Stimulated activated CD4-positive, alpha-beta T cell treated with anti-CD3 and anti-CD28 coated beads, Interleukin-2, amount 100 ng/mL, for 24 hours (primary cell): ENCODE results near the gene STC2.
"Not testable (repeated sequence)": the region's sequence is repeated elsewhere in the genome, so short reads cannot be mapped to it uniquely, and the experiment has no call there.

Experiments used
- DNase-seq, 2 donors: peaks; one replicate each; pipeline ENCODE4 v3.0.0-alpha.2; 2020

STC2 gene

DNA sequence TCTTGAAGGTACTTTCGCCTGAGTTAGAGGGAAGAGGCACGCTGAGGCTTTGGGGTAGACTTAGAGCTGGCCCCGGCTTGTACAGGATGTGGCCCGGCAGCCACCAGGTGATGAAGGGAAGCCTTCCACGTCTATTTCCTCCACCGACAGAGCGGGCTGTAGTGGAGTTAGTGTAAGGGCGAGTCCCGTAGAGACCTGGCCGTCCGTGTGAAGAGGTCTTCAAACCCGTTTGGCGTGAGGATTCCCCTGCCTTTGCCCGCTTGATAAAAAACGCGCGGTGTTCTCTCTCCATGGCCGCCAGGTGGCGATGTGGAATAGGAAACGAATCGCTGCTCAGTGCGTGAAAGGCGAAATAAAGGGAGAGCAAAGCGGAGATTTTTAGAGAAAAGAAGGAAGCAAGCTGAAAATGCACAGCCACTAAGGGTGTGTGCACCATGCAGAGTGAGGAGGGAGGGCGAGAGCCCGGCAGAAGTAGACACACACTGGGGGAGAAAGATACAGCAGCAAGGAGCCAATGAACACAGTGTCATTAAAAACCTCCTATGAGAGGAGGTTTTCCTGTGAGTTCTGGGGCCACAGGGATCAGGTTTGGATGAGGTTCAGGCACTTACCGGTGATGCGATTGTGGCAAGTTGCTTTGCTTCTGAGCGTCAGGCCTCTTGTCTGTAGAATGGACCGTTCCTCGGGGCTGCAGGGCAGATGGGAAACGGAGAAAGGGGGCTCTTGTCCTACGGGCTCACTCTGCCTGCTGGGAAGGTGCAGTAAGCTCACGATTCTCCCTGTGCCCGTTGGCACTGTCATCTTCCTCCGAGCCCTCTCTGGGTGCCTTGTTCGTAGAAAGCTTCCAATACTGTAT lies 34.2 kb downstream of the STC2 start:
- DNase-seq, result peak; percentile 76 to 80

DNA sequence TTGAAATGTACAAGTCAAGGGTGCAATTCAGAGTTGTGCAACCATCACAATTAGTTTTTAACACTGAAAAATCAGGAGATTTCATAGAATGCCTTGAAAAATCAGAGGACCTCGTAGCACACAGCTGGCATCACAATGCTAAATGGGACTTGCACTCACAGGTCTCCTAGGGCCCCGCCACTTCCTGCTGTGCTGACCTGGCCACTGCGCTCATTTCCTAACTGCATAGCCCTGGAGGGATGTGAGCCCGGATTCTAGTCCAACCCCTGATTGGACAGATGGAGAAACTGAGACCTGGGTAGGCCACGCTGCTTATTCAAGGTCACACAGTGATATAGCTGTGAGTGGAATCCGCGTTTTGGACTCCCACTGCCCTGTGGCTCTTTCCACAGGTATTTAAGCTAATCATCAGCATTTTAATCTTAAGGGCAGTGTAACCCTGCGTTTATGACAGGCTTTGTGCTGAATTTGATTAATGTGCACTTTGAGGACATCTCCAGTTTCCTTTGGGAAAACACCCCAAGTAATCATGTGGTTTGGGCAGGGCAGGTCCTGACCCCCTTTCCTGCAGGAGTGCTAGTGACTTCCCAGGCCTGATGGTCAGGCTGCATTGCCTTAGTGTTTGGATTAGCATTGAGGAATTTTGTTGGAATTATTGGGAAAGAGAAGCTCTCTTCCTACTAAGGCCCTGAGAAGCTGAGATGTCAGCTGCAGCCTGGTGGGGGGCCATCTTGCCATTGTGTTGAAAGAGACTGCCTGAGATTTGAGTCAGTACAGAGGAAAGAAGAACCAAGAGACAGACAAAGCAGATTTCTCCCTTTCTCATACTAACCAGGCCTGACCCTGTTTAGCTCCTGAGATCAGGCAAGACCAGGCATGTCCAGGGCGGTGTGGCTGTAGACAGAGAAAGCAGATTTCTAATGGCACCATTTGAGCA lies 36.2 kb downstream of the STC2 start:
- no peak for DNase-seq

DNA sequence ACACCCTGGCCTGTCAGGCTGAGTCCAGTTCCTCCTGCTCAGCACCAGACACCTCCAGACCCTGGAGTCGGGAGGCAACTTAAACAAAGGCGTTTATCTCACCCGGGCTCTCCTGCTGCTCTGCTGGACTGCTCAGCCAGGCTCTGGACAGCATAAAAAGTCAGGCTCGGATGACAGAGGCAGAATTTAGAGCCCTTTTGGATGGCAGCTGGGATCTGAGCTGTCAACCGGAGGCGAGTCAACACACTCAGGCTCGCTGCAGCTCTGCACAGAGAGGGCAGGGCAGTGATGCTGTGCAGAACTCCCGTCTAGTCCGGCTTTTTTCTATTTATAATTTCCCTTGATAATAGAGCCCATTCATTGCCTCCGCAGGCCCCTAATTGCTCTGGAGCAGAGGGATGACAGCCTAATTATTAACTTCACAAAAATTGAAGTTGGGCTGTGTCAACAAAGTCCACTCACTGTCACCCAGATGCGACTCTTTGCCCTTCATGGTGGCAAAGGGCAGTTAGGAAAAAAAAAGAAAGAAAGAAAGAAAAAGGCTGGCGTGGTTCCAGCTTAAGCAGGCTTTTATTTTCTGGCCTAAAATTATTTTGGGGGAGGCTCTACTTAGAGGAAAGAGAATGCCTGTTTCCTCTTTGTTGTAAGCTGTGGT lies 37.6 kb downstream of the STC2 start:
- DNase-seq, result no peak

DNA sequence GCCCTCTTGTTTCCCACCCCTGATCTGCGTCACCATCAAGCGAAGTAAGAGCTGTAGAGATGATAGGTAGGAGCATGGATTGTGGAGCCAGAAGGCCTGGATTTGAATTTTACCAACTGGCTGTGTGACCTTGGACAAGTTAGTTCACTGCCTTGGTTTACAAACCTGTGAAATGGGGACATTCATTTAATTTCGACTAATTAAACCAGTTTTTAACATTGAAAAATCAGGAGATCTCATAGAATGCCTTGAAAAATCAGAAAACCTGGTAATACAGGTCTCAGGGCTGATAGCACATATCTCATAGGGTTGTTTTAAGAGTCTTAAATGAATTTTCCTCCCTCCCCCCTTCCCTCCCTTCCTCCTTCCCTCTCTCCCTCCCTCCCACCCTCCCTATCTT lies 38.8 kb downstream of the STC2 start:
- DNase-seq, result no peak

DNA sequence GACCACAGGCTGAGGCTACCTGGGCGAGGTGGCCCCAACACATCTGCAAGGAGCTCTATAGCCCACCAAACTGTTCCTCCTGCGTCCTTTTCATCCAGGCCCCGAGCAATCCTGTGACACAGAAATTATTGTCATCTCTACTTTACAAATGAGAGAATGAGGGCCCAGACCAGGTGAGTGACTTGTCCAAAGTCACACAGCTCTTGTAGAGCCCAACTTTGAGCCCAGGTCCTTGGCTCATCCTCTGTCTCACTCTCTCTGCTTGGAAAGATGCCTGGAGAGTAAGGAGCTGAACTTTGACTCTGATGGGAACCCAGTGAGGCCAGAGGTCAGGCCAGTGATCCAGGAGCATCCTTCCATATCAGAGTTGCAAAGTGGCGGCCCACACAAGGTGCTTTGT lies 39.6 kb downstream of the STC2 start:
- DNase-seq, result no peak

DNA sequence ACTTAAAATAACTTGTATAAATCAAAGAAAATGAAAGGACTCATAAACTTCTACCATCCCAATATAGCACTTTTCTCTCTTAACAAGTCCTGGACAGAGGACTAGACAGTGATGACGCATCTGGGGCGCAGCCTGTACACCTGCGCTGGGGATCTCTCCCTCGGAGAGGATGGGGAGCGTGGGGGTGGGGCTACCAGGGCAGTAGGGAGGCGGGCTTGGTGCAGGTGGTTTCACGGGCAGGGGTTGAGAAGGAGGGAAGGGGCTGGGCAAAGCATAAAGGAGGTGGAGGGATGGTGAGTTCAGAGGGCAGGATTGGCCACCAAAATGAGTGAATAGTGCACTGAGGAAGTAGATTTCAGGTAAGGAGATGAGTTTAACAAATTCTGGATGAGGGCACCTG lies 41.1 kb downstream of the STC2 start:
- no peak for DNase-seq

DNA sequence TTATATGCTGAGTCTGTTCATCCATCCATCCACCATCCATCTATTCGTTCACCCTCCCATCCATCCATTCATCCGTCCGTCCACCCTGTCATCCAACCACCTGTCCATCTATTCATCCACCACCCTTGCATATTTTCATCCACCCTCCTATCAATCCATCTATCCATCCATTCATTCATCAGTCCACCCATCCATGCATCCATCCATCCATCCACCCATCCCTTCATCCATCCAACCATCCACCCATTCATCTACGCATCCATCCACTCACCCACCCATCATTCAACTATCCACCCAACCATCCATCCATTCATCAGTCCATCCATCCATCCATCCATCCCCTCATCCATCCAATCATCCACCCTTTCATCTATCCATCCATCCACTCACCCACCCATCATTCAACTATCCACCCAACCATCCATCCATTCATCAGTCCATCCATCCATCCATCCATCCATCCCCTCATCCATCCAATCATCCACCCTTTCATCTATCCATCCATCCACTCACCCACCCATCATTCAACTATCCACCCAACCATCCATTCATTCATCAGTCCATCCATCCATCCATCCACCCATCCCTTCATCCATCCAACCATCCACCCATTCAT lies 43.8 kb downstream of the STC2 start:
- DNase-seq, result not testable (repeated sequence)

DNA sequence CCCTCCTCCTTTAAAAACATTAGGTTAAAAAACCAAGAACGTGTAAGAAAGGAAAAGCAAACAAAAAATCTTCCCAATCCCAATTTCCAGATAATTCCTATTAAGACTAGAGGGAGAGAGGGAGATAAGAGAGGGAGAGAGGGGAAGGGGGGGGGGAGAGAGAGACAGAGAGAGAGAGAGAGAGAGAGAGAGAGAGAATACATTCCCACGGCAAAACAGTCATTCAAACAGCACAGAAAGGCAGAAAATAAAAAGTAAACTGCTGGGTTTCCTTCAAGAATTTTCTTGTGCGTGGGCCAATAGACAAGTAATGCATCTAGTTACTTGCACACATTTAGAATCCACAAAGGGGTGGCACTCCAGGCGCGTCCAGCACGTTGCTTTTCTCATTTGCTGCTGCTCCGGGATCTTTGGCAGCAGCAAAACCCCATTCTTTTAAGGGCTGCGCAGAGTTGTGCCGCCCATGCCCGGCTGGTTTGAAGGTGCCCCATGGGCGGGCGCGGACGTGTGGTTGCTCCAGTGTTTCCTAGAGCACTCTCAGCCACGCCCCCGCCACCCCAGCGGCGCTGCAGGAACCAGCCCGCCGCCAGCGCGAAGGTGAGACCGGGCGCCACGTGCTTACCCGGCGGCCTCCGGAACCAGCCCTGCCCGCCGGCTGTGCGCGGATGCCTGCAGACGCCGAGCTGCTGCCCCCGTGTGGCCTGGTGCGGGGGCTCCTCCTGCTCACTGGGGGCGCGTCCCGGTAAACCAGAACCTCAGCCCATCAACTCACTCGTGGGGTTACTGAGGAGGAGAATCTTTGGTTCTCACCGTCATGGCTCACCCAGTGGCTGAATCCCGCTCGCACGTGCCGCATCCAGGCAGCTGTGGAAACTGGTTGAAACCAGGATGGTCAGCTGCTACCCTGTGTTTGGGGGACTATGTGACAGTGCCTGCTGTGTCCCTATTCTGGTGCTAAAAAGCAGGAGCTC lies 44.6 kb downstream of the STC2 start:
- DNase-seq, result peak; percentile 76 to 88

DNA sequence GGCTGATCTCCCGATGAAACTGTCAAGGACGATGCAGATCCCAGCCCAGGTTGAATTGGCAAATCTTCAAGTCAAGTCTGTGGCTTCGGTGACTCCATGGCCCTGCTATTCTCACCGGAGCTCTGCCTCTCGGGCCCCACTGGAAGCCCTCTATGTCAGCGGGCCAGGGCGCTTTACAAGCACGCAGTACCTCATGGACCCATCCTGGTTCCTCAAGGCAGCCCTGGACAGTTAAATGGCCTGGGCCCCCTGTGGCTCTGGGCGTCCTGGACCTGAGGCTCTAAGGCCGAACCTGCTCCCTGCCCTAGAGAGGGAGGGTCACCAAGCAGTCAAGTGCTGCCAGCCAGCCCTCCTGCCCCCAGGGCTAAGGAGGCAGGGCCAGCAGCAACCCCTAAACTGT lies 45.3 kb downstream of the STC2 start:
- no peak for DNase-seq

DNA sequence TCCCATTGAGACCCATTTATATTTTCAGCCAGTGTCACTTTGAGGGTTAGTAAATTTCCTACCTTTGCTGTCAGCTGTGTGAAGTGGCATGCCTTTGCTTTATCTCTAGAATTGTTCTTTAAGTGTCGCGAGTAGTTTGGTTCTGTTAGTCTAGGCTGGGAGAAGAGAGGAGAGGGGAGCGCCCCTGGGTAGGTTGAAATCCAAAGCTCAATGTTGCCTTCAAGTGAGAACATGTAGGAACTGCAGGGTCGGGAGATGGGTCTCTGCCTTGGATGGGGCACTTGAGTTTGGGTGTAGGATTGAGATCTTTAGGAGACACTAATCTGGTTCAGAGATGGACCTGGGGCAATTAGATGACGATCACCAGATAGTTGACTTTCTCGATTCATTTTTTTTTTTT lies 46.3 kb downstream of the STC2 start:
- no peak for DNase-seq

DNA sequence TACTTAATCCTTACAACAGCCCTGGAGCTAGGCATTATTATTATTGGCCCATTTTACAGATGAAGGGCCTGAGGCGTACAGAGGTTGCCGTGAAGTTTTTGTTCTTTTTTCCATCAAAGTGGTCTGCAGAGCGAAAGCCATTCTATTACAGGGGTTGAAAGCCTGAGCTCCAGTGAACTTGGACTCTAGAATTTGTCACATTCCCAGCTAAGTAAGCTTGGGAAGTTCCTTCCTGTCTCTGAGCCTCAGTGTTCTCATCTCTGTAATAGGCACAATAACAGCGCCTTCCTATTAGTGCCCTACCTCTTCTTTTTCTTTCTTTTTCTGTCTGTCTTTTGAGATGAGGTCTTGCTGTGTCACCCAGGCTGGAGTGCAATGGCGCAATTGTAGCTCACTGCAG lies 49.0 kb downstream of the STC2 start:
- no peak for DNase-seq

DNA sequence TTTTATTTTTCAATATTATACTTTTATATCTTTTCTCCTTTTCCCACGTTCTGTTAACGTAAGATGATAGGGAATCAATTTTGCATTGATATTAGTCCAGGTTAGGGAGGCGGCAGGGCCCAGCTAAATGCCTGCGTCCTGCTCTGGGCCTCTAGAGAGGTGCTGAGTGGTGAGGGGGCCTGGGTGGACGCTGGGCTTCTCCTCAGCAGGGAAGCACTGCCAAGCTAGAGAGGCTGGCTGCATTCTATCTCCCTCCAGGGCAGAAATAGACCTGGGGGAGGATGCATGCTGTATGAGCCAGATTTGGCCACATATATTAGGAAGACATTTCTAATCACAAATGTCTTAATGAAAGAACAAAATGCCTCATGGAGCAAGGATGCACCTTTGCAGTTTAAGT lies 49.6 kb downstream of the STC2 start:
- DNase-seq, result no peak

DNA sequence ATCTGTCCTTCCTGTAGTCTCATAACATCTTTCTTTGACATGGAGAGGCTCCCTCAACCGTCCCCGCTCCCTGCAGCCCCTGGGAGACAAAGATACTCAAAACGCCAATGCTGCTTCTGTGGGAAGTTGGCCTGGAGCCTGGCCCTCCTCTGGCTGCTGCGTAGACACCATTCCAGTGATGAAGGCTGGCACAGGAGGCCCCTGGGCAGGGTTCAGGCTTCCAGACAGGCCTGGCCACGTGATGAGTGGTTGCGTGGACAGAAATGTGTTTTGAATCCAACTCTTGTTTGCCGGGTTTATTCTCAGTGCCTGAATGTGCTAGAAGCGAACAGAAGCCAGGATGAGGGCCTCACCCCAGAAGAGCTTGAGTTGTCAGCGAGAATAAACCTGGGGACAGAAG lies 50.0 kb downstream of the STC2 start:
- no peak for DNase-seq

DNA sequence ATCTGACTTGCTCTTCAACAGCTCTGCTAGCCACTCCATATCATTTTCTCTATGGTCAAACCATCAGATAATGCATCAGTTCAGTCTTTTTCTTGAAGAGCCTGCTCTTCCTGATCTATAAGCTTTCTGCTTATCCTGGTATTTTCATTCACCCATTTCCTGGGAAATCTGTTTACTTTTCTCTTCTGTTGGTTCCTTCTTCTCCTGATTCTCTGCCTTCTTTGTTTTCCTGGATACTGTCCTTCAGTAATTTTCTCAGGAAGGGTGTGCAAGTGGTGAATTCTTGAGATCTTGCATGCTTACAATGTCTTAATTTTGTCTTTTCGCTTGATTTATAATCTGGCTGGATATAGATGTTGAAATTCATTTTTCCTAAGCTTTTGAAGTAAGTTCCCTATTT lies 53.4 kb downstream of the STC2 start:
- DNase-seq, result no peak

DNA sequence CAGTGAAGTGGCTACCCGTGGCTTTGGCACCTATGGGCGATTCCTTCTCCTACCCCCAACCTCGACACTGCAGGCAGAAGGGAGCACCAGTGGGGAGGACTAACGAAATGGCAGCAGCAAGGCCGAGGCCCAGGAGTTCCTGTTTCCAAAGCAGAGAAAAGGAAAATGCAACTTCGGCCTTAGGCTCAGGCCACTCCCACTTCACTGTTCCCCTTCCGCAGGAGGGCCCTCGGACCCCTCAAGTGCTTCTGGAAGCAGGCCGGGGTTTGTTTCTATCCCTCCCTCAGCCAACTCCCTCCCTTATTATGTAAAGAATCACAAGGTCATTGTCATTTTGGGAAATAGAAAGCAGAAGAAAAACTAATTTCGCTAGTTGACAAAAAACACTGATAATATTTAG lies 56.8 kb downstream of the STC2 start:
- DNase-seq, result no peak

DNA sequence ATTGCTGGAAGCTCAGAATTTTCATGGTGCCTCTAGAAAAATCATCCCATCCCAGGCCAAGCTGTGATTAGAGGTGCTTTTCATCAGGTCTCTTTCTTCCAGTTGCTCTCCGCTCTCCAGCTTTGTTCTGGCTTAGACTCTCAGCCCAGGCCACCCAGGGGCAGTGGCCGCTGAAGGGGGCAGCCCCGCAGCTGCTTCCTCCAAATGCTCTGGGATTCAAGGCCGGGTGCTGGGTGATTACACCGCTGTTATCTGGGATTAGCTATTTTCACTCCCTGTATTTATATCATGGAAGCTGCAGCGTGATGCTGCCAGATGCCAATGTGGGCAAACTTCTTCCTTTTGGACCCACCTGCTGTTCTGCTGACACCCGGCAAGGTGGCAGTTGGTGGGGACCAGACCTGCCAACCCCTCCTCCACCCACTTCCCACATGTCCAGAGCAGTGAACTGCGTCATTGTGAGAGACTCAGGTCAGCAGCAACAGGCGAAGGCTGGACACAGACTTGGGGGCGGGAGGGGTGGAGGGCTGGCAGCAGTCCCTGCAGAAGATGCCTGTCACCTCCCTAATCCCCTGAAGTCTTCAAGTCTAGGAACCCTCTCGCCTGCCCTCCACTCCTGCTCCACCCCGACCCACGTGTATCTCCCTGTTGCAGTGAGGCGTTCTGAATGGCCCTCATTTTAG lies 59.3 kb downstream of the STC2 start:
- DNase-seq, result no peak

DNA sequence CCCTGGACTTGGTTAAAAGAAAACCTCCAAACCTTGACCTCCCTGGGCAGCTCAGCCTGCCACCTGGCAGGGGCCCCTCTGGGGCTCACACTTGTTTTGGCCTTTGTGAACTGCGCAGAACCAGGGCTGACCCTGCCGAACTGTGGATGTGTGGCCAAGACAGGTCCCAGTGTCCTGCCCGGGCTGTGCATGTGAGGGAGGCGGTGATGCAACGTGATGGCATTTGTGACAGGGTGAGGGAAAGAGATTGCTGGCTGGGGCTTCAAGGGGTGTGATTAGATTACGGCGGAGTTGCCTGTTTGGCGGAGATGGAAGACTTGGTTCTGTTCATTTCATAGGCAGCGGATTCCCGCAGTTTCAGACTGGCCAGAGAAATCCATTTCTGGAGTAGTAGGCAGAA lies 62.8 kb downstream of the STC2 start:
- DNase-seq, result no peak
